CD4-positive, alpha-beta T cell treated with Interleukin-15 for 1 hour (primary cell): ENCODE measurements around the gene ANGPTL8.
A peak's percentile ranks its signal among the peaks of the same experiment; 100 is the strongest.

Experiments used
- DNase-seq: peaks from one replicate; pipeline ENCODE4 v3.0.0-alpha.2; 2020

ANGPTL8 gene

DNA sequence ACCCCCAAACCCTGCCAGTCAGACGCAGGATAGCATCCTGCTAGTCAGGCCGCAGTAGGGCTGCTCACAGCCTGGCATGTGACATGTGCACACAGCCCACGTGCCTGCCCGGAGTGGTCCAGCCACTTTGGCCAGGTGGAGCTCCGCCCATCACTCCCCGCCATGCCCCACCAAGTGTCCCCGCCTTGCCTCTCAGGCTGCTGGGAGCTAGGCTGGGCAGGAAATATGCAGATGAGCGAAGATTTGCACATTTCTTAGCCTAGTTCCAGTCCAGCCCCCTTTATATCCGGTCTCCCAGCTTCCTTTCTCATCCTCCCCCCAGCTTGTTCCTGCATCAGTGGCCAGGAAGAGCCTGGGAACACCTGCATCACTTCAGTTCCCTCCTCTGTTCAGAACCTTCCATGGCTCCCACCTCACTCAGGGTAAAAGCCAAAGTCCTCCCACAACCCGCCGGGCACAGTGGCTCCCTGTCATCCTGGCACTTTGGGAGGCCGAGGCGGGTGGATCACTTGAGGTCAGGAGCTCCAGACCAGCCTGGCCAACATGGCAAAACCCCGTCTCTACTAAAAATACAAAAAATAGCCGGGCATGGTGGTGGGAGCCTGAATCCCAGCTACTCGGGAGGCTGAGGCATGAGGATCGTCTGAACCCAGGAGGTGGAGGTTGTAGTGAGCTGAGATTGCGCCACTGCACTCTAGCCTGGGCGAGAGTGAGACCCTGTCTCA lies 25.2 kb downstream of the ANGPTL8 start:
- no peak for DNase-seq

DNA sequence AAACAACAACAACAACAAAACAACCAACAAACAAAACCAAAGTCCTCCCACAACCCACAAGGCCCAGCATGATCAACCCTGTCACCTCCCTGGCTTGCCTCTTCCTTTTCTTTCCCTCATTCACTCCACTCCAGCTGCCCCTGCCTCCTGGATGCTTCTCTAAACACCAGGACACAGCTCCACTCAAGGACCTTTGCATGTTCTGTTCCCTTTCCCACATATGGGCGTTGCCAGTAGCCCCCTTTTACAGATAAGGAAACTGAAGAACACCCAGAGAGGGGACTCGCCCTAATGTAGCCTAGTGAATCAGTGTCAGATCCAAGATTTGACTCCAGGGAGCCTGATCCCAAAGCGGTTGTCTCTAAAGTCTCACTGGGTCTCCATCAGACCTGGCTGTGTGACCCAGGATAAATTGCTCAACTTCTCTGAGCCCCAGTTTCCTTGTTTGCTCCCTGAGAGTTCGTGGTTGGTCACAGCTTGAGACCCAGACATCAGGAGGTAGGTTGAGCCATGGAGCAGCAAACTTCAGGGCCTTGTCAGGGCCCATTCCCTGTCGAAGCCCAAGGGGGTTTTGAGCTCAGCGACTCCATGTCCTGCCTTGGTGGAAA lies 25.9 kb downstream of the ANGPTL8 start:
- no peak for DNase-seq

DNA sequence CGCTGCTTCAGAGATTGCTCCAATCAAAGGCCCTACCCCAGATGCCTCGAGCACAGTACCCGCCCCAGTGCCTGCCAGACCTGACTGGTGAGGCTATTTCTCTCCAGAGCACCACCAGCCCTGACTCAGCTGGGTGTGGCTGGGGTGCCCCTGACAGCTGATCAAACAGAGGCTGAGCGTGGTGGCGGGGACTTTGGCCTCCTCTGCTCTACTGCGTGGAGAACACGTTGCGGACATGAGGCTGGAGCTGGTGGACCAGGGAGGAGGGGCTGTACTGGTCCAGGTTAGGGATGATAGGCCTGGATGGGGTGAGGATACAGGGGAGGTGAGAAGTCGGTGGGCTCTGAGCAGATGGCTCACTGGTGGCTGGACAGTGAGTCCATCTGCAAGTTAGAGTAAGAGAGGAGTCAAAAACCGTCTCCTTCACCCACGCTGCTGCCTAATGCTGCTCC lies 26.4 kb downstream of the ANGPTL8 start:
- no peak for DNase-seq

DNA sequence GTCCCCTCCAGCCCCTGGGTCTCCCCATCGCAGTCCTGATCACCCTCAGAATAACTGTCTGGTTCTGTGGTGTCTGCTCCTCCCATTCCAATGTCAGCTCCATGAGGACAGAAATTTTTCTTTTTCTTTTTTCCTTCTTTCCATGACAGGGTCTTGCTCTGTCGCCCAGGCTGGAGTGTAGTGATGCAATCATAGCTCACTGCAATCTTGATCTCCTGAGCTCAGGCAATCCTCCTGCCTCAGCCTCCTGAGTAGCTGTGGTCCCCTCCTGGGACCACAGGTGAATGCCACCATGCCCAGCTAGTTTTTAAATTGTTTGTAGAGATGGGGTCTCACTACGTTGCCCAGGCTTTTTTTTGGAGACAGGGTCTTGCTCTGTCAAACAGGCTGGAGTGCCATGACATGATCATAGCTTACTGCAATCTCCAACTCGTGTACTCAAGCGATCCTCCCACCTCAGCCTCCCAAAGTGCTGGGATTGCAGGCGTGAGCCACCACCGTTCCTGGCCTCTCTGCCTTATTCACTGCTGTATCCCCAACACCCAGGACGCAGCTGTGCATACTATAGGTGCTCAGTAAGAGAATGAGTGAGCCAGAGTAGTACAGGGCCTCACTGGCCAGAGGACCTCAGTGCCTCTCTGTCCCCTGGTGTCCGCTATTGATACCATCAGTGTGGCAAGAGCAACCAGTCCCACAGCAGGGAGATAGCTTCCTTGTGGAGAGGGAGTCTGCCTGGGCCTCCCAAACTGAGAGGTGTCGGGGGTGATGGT lies 28.1 kb downstream of the ANGPTL8 start:
- no peak for DNase-seq

DNA sequence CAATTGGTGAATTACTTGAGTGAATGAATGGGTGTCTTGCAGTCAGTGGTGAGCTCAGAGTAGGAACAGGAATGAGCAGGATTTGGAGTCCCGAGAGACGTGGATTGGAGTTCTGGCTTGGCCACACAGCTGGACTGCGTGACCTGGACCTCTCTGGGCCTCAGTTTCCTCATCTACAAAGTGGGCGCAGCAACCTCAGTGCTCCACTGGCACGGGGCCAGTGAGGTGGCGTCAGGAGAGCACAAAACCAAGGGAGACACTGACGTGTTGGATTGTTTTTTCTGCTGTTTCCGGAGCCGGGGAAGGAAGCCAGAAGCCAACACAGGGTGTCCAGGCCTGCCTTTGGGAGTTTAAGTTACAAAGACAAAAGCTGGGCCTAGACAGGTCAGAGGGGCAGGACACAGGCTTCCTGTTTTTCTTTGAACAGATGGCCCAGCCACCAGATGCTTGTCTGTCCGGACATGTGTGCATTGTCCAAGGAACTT lies 29.4 kb downstream of the ANGPTL8 start:
- no peak for DNase-seq

DNA sequence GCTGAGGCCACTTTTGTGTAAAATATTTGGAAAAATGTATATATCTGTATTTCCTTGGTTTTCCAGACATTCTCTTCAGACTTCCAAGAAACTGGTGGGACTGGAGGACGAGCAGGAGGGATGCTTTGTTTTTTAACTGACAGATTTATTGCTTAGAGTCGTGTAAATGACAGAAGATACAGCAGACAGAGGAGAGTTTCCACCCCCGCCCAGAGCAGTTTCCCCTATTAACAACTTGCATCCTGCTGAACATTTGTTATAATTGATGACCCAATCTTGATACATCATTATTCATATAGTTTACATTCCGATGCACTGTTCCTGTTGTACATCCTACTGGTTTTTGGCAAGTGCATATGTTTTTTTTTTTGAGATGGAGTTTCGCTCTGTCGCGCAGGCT lies 30.0 kb downstream of the ANGPTL8 start:
- DNase-seq: no peak

DNA sequence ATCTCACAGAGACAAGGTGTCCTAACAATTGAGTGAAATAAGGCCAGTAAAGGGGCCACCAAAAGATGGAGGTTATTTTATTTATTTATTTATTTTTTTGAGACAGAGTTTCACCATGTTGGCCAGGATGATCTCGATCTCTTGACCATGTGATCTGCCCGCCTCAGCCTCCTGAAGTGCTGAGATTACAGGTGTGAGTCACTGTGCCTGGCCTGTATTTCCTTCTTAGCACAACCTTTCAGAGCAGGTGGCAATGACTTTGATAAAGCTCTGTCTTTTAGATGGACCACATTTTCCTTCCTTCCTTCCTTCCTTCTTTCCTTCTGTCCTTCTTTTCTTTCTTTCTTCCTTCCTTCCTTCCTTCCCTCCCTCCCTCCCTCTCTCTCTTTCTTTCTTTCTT lies 33.9 kb downstream of the ANGPTL8 start:
- DNase-seq: no peak

DNA sequence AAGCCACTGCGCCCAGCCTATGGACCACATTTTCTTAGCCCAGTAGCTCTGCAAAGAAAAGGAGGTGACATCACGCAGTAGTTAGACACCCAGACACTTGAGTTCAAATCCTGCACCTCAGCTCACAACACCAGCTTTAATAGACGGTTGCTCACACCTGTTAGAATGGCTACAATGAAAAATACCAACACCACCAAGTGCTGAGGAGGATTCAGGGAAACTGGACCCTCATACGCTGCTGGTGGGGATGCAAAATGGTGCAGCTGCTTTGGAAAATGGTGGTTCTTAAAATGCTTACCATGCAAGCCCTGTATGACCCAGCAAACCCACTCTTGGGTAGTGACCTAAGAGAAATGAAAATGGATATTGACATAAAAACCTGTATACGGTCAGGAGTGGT lies 34.6 kb downstream of the ANGPTL8 start:
- no peak for DNase-seq

DNA sequence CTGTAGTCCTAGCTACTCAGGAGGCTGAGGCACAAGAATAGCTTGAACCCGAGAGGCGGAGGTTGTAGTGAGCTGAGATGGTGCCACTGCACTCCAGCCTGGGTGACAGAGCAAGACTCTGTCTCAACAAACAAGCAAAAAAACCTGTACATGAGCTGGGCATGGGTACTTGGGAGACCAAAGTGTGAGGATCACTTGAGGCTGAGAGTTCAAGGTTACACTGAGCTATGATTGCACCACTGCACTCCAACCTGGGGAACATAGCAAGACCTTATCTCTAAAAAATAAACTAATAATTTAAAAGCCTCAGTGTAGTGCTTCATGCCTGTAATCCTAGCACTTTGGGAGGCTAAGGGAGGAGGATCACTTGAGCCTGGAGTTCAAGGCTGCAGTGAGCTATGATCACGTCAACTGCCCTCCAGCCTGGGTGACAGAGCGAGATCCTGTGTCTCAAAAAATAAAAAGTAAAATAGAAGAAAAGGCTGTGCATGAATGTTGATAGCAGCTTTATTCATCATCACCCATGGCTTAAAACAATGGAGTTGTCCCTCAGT lies 35.2 kb downstream of the ANGPTL8 start:
- no peak for DNase-seq

DNA sequence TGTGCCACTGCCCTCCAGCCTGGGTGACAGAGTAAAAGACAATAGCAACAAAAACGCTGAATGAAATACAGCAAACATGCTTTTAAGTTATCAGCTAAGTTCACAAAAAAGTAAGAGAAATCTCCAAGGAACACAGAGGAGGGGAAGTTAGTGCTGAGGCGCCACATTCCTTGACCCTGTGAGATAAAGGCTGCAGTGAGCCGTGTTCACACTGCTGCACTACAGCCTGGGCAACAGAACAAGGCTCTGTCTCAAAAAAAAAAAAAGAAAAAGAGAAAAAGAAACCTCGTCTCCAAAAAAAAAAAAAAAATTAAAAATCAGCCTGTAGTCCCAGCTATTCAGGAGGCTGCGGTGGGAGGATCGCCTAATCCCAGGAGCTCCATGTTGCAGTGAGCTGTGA lies 39.3 kb downstream of the ANGPTL8 start:
- DNase-seq: no peak

DNA sequence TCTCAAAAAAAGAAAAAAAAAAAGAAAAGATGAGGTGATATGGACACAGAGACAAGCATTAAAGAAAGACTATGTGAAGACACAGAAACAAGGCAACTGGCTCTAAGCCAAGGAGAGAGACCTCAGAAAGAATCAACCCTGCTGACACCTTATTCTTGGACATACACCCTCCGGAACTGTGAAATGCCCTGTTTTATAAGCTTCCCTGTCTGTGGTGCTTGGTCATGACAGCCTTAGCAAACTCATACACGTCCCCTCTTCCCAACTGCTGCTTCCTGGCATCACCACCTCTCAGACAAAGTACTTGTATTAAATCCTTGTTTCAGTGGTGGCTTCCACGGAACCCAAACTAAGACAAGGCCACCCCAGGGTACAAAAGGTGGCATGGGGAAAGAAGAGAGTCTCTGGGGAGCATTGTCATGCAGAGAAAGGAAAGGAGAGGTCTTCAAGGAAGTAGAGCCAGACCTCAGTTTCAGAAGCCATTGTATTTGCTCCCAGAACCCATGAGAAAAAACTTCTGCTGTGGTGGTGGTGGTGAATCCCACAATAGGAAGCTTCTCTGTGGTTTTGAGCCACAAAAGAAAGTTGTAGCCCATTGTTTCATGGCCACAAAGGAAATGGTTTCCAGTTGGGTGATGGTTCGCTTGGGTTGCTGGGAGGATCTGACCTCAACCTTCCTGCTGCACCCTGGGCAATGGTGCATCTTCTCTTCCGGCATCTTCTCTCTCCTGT lies 40.3 kb downstream of the ANGPTL8 start:
- peak; percentile 53 for DNase-seq

DNA sequence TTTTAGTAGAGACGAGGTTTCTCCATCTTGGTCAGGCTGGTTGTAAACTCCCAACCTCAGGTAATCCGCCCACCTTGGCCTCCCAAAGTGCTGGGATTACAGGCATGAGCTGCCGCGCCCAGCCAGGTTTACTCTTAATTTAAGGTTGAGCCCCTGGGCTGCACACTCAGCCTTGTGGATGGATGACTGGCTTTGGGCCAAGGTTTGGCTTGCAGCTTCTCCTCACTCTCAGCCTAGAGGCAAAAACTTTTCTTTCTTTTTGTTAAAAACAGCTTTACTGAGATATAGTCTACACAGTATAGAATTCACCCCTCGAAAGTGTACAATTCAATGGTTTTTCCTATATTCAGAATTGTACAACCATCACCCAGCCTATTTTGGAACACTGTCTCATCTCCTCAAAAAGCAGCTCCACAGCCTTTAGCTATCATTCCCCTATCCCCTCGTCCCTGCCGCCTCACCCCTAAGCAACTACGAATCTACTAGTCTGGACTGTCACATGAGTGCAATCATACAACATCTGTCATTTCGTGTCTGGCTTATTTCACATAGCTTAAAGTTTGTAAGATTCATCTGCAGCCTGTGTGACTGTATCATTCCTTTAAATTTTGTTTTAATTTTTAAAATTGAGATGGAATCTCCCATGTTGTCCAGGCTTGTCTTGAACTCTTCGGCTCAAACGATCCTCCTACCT lies 42.1 kb downstream of the ANGPTL8 start:
- DNase-seq: no peak

DNA sequence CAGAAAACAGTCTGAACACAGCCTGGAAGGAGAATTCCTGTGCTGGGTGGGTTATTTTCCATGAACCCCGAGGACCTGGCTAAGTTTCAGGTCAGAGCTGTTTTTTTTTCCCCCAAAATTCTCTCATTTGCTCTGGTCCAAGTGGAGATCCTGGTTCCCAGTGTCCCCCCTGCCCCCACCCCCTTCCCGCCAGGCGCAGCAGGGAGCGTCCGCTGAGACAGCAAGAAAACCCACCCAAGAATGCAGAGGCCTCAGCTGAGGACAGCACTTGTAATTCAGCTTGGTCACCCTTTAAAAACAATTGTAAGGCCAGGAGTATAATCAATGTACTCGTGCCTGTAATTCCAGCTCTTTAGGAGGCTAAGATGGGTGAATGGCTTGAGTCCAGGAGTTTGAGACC lies 45.1 kb downstream of the ANGPTL8 start:
- DNase-seq: no peak

DNA sequence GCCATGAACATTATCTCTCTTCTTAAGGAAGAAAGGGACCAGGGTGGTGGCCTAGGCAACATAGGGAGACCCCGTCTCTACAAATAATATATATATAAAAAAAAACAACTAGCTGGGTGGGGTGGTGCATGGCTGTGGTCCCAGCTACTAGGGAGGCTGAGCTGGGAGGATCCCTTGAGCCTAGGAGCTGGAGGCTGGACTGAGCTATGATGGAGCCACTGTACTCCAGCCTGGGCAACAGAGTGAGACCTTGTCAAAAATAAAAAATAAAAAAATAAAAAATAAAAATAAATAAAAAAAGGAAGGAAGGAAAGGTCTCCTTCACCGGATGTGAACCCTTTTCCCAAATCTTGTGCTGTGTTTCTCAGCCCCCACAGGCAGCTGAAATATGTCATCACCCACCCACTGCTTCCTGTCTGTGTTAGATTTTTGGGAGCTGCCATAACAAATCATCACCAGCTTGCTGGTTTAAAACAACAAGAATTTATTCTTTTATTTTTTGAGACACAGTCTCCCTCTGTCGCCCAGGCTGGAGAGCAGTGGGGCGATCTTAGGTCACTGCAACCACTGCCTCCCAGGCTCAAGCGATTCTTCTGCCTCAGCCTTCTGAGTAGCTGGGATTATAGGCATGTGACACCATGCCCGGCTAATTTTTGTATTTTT lies 47.0 kb downstream of the ANGPTL8 start:
- DNase-seq: no peak

DNA sequence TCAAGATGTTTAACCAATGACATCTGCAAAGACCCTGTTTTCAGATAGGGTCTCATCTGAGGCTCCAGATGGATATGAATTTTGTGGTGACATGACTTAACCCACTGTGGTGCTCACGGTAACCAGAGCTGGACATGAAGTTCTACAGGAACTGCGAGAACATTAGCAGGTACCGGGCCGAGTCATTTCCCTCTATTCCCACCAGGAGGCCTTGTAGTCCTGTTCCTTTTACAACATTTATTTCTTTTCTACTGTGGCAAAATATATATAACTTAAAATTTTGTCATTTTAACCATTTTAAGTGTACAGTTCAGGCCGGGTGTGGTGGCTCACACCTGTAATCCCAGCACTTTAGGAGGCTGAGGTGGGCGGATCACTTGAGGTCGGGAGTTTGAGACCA lies 48.9 kb downstream of the ANGPTL8 start:
- no peak for DNase-seq

DNA sequence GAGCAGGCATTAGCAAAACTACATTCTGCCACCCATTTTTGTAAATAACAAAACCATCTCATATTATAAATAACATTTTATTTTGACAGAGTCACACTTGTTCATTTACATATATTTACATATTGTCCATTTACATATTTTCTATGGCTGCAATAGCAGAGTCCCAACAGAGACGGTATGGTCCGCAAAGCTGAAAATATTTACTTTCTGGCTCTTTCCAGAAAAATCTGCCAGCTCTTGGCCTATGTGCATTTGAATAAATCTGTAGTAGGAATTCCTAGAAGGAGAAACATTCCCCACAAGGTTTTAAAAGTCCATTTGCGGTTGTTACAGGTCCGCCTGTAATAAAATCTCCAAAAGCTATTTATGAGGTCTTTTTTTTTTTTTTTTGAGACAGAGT lies 50.8 kb downstream of the ANGPTL8 start:
- DNase-seq: no peak

DNA sequence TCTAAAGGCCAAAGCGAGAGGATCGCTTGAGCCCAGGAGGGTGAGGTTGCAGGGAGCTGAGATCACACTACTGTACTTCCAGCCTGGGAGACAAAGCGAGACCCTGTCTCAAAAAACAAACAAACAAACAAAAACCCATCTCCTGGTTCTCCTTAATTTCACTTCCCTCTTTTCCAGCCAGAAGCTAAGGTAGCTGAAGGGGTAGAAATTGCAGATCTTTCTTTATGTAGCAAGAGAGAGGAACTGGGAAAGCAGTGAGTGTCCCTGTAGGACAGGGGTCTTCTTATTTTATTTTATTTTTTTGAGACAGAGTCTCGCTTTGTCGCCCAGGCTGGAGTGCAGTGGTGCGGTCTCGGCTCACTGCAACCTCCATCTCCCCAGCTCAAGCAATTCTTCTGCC lies 52.0 kb downstream of the ANGPTL8 start:
- DNase-seq: no peak
